MCF 10A (cell line): Measurements from ENCODE around the gene ARL6IP1. TPM values are rescaled to one million over a fixed set of nuclear protein-coding genes. Genes with fewer than 3 reads are reported as not detected.
"Not testable (repeated sequence)": the region's sequence is repeated elsewhere in the genome, so short reads cannot be mapped to it uniquely, and the experiment has no call there.

Source experiments
- BruUV-seq: library from RNA; stranded (reverse); fragments of 400-500 nt; replicated peaks from 2 replicates; lab custom pipeline; 2021; lab: Mats Ljungman, UMichigan
- CTCF ChIA-PET: fragments of 300-600 bp; sonication (Branson Sonifier 250); formaldehyde crosslinking; extraction: SDS; loops from one replicate; lab custom pipeline; 2021; ENCODE audit warnings: antibody characterized with exemption, inconsistent platforms; lab: Yijun Ruan, JAX
- POLR2A ChIA-PET: fragments of 300-600, 350-650 bp; sonication (Branson Sonifier 250); formaldehyde crosslinking; extraction: SDS; loops from one replicate; lab custom pipeline; 2020; ENCODE audit warnings: antibody characterized with exemption, inconsistent platforms; lab: Yijun Ruan, JAX
- DNase-seq: peaks from one replicate; pipeline ENCODE4 v3.0.0-alpha.2; 2018; ENCODE audit not compliant: unreplicated experiment
- H3K27ac Mint-ChIP-seq: one replicate; pipeline ENCODE4 v1.8.0; 2022; ENCODE audit warnings: mild to moderate bottlenecking, low read depth, mixed read lengths; ENCODE audit not compliant: unreplicated experiment
- H3K27me3 Mint-ChIP-seq: one replicate; pipeline ENCODE4 v1.8.0; 2022; ENCODE audit warnings: mixed read lengths; ENCODE audit not compliant: insufficient read depth, unreplicated experiment
- H3K36me3 Mint-ChIP-seq: one replicate; pipeline ENCODE4 v1.8.0; 2022; ENCODE audit warnings: mild to moderate bottlenecking, moderate library complexity, mixed read lengths; ENCODE audit not compliant: insufficient read depth, unreplicated experiment
- H3K4me1 Mint-ChIP-seq: one replicate; pipeline ENCODE4 v1.8.0; 2022; ENCODE audit warnings: mixed read lengths; ENCODE audit not compliant: insufficient read depth, unreplicated experiment
- H3K4me3 Mint-ChIP-seq: one replicate; pipeline ENCODE4 v1.8.0; 2022; ENCODE audit warnings: mild to moderate bottlenecking, moderate library complexity, mixed read lengths; ENCODE audit not compliant: unreplicated experiment
- H3K9me3 Mint-ChIP-seq: one replicate; pipeline ENCODE4 v1.8.0; 2022; ENCODE audit warnings: mixed read lengths; ENCODE audit not compliant: unreplicated experiment
- intact Hi-C: fragments of 100-400 bp; cut with micrococcal nuclease; formaldehyde crosslinking; loops from 2 replicates; pipeline ENCODE4 v1.14.1; 2022
- total RNA-seq: library from RNA; stranded (reverse); gene quantifications from 2 replicates; pipeline ENCODE4 v1.2.3, GENCODE V29; 2022

The ARL6IP1 gene
- total RNA-seq, 1 experiment from 2014 or later, result 120 TPM

DNA sequence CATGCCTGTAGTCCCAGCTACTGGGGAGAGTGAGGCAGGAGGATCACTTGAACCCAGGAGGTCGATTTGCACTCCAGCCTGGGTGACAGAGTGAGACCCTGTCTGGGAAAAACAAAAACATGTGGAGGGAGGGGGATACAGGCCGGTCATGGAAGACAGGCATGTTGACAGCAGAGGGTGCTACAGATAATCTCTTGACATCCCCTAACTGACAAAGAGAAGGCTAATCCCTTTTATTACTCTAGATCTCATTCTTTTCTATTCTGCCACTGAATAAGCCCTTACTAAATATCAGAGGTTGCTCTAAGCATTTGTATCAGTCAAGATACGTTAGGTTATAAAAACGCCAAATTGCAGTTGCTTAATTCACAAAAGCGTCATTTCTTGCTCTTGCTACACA lies 25.0 kb downstream of the ARL6IP1 start:
- H3K4me3 Mint-ChIP-seq, BruUV-seq, H3K9me3 Mint-ChIP-seq, H3K27ac Mint-ChIP-seq, CTCF ChIA-PET, POLR2A ChIA-PET, H3K27me3 Mint-ChIP-seq, DNase-seq, intact Hi-C loops, H3K4me1 Mint-ChIP-seq: not testable (repeated sequence)
- H3K36me3 Mint-ChIP-seq, result peaks cover 10% of the 10 kb centered on the region

DNA sequence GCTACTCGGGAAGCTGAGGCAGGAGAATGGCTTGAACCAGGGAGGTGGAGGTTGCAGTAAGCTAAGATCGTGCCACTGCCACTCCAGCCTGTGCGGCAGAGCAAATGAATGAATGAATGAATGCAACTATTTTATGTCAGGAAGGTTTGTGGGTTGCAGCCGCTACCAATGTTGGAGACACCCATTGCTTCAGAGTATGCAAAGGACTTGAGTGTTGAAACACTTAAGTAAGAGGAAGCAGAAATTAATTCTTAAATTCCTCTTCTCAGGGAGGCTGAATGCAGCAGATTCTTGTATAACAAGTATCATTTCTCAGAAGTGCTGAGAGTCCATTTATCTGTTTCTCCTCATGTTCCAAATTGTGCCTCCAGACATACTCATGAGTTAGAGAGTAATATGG lies 26.7 kb downstream of the ARL6IP1 start:
- BruUV-seq, intact Hi-C loops, H3K4me1 Mint-ChIP-seq, CTCF ChIA-PET, H3K36me3 Mint-ChIP-seq, H3K4me3 Mint-ChIP-seq, DNase-seq, H3K27me3 Mint-ChIP-seq, H3K27ac Mint-ChIP-seq, H3K9me3 Mint-ChIP-seq, POLR2A ChIA-PET: not testable (repeated sequence)

DNA sequence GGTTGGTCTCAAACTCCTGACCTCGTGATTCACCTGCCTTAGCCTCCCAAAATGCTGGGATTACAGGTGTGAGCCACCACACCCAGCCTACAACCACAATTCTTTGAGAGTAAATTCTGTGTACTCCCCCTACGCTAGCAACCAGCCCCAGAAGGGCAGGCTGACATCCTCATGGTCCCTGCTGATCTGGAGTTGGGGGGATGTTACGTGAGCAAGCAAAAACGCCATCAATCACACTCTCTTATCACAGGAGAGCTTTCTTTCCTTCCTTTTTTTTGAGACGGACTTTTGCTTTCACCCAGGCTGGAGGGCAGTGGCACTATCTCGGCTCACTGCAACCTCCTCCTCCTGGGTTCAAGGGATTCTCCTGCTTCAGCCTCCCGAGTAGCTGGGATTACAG lies 29.2 kb downstream of the ARL6IP1 start:
- H3K27ac Mint-ChIP-seq, H3K9me3 Mint-ChIP-seq, POLR2A ChIA-PET, CTCF ChIA-PET, H3K4me1 Mint-ChIP-seq, BruUV-seq, H3K27me3 Mint-ChIP-seq, H3K36me3 Mint-ChIP-seq, intact Hi-C loops, DNase-seq, H3K4me3 Mint-ChIP-seq: not testable (repeated sequence)

DNA sequence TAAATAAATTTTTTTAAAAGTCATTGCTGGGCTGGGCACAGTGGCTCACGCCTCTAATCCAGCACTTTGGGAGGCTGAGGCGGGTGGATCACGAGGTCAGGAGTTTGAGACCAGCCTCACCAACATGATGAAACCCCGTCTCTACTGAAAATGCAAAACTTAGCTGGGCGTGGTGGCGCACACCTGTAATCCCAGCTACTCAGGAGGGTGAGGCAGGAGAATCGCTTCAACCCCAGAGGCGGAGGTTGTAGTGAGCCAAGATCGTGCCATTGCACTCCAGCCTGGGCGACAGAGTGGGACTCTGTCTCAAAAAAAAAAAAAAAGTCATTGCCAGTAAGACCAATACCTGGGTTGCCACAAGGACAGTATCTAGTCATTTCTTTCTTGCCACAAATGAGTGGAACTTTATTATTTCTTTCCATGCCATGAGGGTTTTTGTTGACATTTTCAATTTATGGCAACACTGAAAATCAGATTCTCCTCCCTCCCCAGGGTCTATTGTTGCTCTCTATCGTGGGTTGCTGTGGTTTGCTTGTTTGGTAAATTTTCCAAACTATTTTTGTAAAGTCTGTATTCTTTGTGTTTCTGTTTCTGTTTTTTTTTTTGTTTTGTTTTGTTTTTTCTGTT lies 30.9 kb downstream of the ARL6IP1 start:
- POLR2A ChIA-PET, H3K27ac Mint-ChIP-seq, H3K36me3 Mint-ChIP-seq, intact Hi-C loops, H3K27me3 Mint-ChIP-seq, H3K4me3 Mint-ChIP-seq, H3K9me3 Mint-ChIP-seq, DNase-seq, H3K4me1 Mint-ChIP-seq, BruUV-seq, CTCF ChIA-PET: not testable (repeated sequence)

DNA sequence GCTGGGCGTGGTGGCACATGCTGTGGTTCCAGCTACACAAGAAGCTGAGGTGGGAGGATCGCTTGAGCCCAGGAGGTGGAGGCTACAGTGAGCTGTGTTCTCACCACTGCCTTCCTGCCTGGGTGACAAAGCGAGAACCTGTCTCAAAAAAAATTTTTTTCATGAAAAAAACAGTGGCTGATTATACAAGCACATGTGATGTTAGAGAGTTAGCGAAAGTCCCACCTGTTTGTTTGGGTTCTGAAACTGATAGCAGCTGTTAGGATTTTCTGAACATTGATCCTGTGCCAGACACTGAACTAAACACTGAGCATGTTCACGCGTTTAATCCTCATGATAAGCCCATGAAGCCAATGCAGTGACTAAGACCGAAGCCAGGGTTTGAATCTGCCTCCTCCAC lies 34.1 kb downstream of the ARL6IP1 start:
- DNase-seq, H3K4me3 Mint-ChIP-seq, BruUV-seq, H3K36me3 Mint-ChIP-seq, H3K27ac Mint-ChIP-seq, CTCF ChIA-PET, H3K9me3 Mint-ChIP-seq, POLR2A ChIA-PET, H3K27me3 Mint-ChIP-seq, H3K4me1 Mint-ChIP-seq, intact Hi-C loops: not testable (repeated sequence)

DNA sequence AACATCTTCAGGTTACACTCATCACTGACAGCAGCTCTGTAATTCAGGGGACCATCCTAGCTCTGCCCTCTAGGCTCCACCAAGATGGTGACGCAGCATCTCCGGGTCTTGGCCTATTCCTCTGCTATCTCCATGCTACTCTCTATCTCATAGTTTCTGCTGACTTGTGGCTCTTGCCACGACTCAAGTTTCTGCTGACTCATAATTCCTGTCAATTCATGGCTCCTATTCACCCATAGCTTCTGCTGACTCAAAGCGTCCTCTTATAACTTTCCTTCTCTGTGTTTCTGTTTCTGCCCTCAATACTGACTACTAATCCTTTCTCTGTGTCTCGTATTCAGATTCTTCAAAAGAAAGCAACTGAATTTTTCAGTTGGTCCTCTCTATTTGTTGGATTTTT lies 38.6 kb downstream of the ARL6IP1 start:
- H3K36me3 Mint-ChIP-seq, H3K4me3 Mint-ChIP-seq, H3K27me3 Mint-ChIP-seq, POLR2A ChIA-PET, BruUV-seq, CTCF ChIA-PET, DNase-seq, H3K27ac Mint-ChIP-seq, H3K9me3 Mint-ChIP-seq, H3K4me1 Mint-ChIP-seq, intact Hi-C loops: not testable (repeated sequence)
